22Rv1 (cell line): Measurements from ENCODE around the gene PARD3B.

Experiments
- H3K27ac ChIP-seq: fragments of 450-650 bp; 2 replicates; pipeline ENCODE4 v1.5.1; 2017
- CTCF ChIP-seq: fragments of 450-650 bp; IDR thresholded peaks from 2 replicates; pipeline ENCODE4 v1.5.1; 2017; ENCODE audit warnings: mild to moderate bottlenecking
- ZFX ChIP-seq: fragments of 450-650 bp; IDR thresholded peaks from 2 replicates; pipeline ENCODE4 v1.6.1; 2017; ENCODE audit warnings: antibody characterized with exemption, borderline replicate concordance

Gene PARD3B

GRCh38 chr2:204897561-204897960 is 352.3 kb downstream of the PARD3B start:
- H3K27ac ChIP-seq = no peak overlapping the region
- TF ChIP-seq CTCF = no peak
- TF ChIP-seq ZFX = no peak

- H3K27ac ChIP-seq = no peak overlapping the region
- TF ChIP-seq CTCF = no peak
- TF ChIP-seq ZFX = no peak
Measured at GRCh38 chr2:204898928-204899640, 353.8 kb downstream of the PARD3B start.

GRCh38 chr2:204899983-204900382 is 354.7 kb downstream of the PARD3B start:
- no peak for TF ChIP-seq ZFX
- TF ChIP-seq CTCF = no peak
- peak overlapping the region; percentile 18; the same call in 1 of the 2 replicates for H3K27ac ChIP-seq

GRCh38 chr2:204900487-204900886 is 355.2 kb downstream of the PARD3B start:
- H3K27ac ChIP-seq = peak overlapping the region; percentile 18; the same call in 1 of the 2 replicates
- TF ChIP-seq ZFX = no peak
- no peak for TF ChIP-seq CTCF

GRCh38 chr2:204900910-204901309 is 355.6 kb downstream of the PARD3B start:
- TF ChIP-seq ZFX (no peak), CTCF (no peak)

GRCh38 chr2:204901591-204901990 is 356.3 kb downstream of the PARD3B start:
- H3K27ac ChIP-seq = no peak overlapping the region
- TF ChIP-seq ZFX (no peak), CTCF (no peak)

More at GRCh38 chr2:204900910-204901309, 355.6 kb downstream of the PARD3B start:
- peak overlapping the region; percentile 18; the same call in 1 of the 2 replicates for H3K27ac ChIP-seq

- no peak overlapping the region for H3K27ac ChIP-seq
- TF ChIP-seq ZFX (no peak), CTCF (no peak)
Measured at GRCh38 chr2:204909791-204910190, 364.5 kb downstream of the PARD3B start.
